ENCODE measurements around the gene EOMES. TPM values are rescaled to one million over a fixed set of nuclear protein-coding genes. Genes with fewer than 3 reads are reported as not detected.
"Not testable (repeated sequence)": the region's sequence is repeated elsewhere in the genome, so short reads cannot be mapped to it uniquely, and the experiment has no call there.

EOMES gene
- 2.0 and 2.8 TPM in 2 replicates for total RNA-seq (2014; rRNA removed; shearing (Covaris generic))
- 2.8 and 3.8 TPM in 2 replicates for polyA plus RNA-seq (2015; cell fraction: cytosol; rRNA removed)
- 1.4 and 1.9 TPM in 2 replicates for polyA plus RNA-seq (2015; cell fraction: nucleus; rRNA removed)

- in situ Hi-C loops (cut with HindIII; ENCODE audit: low pct_unique_long_range_greater_than_20kb, low sequenced_read_pairs), result no loop called here
Observed at GRCh38 chr3:27721717-27722564, at the start of gene EOMES. Gene EOMES, minus strand, starts transcription at chr3:27722323. Its CDS starts 29 bp downstream, at chr3:27722294.

DNA sequence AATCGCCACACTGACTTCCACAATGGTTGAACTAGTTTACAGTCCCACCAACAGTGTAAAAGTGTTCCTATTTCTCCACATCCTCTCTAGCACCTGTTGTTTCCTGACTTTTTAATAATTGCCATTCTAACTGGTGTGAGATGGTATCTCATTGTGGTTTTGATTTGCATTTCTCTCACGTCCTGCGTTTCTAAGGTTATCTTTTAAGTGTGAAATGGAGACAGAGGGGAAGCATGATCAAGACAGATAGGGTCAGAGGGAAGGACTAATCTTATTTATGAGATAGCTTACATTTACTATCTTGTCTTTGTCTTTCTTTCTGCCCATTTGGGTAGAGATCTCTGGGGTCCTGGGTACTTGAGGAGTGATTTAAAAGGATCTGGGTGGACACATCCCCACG, 48.3 kb upstream of the EOMES start:
- in situ Hi-C loops (cut with HindIII; ENCODE audit: low pct_unique_long_range_greater_than_20kb, low sequenced_read_pairs); DNase-seq (ENCODE audit: low read depth, low spot score): not testable (repeated sequence)

More at GRCh38 chr3:27721717-27722564, at the start of gene EOMES:
- DNase-seq (ENCODE audit: low read depth, low spot score), result peak; percentile 70

- DNase-seq (ENCODE audit: low read depth, low spot score), result no peak
- in situ Hi-C loops (cut with HindIII; ENCODE audit: low pct_unique_long_range_greater_than_20kb, low sequenced_read_pairs), result no loop called here
Observed at GRCh38 chr3:27767000-27767399, 44.9 kb upstream of the EOMES start.

DNA sequence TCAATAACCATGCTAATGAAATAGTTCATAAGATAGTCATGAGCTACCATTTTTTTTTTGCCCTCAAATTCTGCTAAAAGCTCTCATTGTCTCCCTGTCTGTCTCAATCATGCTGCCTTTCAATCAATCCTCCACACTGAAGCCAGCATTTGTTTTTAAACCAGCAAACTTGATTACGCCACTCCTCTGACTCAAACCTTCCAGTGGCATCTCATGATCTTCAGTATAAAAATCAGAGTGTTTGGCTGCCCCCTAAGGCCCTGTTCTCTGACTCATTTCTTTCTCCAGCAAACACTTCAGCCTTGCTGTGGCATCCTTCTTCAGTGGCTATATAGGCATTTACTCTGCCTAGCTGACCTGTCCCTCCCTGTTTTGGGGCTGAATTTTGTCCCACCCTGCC, 36.0 kb upstream of the EOMES start:
- DNase-seq (ENCODE audit: low read depth, low spot score), result peak; percentile 99
- in situ Hi-C loops (cut with HindIII; ENCODE audit: low pct_unique_long_range_greater_than_20kb, low sequenced_read_pairs), result no loop called here

DNA sequence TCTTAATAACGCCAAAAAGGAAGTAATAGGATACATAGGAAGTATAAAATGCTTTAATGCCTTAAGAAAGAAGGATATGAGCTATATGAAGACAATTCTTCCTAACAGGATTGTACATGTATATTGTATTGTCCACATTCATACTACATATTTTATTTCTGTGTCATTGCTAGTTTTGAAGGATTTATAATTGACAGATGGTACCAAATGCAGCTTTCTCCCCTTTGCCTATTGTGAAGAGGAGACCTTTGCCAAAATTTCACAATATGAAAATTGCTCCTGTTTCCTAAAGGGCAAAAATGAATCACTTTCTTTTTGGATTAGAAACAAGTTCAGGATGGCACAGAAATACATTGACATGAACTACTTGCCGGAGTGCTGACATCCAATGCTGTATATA, 34.8 kb upstream of the EOMES start:
- in situ Hi-C loops (cut with HindIII; ENCODE audit: low pct_unique_long_range_greater_than_20kb, low sequenced_read_pairs), result no loop called here
- DNase-seq (ENCODE audit: low read depth, low spot score), result no peak

GRCh38 chr3:27752926-27753325, 30.8 kb upstream of the EOMES start:
- DNase-seq (ENCODE audit: low read depth, low spot score), result no peak

GRCh38 chr3:27749643-27750042, 27.5 kb upstream of the EOMES start:
- peak; percentile 11 for DNase-seq (ENCODE audit: low read depth, low spot score)
- in situ Hi-C loops (cut with HindIII; ENCODE audit: low pct_unique_long_range_greater_than_20kb, low sequenced_read_pairs), result no loop called here

More at GRCh38 chr3:27752926-27753325, 30.8 kb upstream of the EOMES start:
- in situ Hi-C loops (cut with HindIII; ENCODE audit: low pct_unique_long_range_greater_than_20kb, low sequenced_read_pairs), result no loop called here

- in situ Hi-C loops (cut with HindIII; ENCODE audit: low pct_unique_long_range_greater_than_20kb, low sequenced_read_pairs), result no loop called here
- DNase-seq (ENCODE audit: low read depth, low spot score), result peak; percentile 23
Observed at GRCh38 chr3:27746838-27747237, 24.7 kb upstream of the EOMES start.

- in situ Hi-C loops (cut with HindIII; ENCODE audit: low pct_unique_long_range_greater_than_20kb, low sequenced_read_pairs), result no loop called here
- DNase-seq (ENCODE audit: low read depth, low spot score), result no peak
Observed at GRCh38 chr3:27740854-27741253, 18.7 kb upstream of the EOMES start.

GRCh38 chr3:27737091-27737490, 15.0 kb upstream of the EOMES start:
- peak; percentile 89 for DNase-seq (ENCODE audit: low read depth, low spot score)
- in situ Hi-C loops (cut with HindIII; ENCODE audit: low pct_unique_long_range_greater_than_20kb, low sequenced_read_pairs), result no loop called here

DNA sequence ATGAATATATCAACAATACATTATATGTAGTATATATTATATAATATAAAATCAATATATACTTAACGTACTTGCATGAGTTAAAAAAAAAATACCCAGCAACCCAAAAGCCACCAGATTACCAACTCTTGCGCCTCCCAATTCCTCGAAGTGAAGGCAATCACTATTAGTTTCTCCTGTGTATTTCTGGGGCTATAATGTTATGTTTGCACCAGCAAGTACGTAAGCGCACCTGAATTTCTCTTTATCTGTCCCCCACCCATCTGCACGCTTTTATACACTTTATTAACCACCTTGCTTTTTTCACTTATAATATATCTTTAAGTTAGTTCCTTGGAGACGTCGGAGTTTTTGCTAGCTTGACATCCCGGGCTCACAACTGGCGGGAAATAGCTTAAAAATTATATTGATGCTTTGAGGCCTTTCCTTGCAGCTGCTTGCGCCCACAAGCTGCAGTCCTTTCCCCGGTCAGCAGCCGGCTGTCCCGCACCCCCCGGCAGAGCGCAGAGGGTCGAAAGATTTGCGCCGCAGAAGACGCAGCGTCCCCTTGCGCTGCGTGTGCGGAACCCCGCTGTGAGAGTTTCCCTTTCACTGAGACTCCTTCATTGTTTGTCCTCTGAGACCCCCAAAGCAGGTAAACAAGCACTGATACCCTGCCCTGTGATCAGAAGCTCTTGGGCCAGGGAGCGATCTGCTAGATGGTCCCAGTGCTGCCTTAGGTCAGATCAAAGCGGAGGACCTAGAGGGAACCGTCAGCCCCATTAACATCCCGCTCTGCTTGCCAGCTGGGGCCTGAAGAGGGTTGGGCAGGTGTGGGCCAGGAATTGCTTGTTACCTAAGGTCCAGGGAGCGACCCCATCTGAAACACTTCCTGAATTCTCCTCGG, 8.9 kb upstream of the EOMES start:
- DNase-seq (ENCODE audit: low read depth, low spot score), result no peak
- in situ Hi-C loops (cut with HindIII; ENCODE audit: low pct_unique_long_range_greater_than_20kb, low sequenced_read_pairs), result no loop called here

DNA sequence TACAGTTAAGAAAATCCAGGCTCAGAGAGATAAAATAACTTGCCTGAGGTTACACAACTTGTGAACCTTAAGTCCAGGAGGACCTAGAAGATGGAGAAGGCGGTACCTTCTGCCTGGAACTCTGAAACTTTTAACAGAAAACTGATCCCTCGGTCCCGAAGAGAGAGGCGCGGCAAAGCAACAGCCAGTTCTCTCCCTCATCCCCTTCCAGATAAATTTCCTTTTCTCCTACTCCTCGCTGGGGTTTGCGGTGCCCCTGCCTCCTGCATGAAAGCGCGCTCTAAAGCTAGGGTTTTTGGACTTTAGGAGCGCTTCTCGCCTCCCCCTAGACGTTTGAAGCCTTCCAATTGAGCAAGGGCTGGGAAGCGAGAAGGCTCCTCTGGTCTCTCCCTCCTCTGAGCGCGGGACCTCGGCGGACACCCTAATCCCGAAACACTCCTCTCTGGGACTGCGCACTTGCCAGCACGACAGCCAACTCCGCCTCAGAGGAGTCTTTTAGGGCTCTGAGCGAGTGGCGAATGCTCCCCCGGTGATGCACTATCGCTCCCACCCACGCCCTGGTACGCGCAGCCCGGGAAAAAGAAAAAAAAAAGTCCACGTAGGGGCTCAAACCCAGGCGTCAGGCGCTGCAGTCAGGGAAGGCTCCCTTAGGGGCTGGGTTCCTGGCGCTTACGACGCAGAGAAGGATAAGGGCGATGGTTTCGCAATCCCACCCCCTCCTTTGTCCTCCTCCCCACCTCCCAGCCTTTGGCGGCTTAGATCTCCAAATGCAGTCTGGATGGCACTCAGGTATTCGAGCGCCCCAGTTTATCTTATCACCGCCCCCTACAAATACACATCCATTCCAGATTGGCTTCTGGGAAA, 7.9 kb upstream of the EOMES start:
- in situ Hi-C loops (cut with HindIII; ENCODE audit: low pct_unique_long_range_greater_than_20kb, low sequenced_read_pairs), result no loop called here
- DNase-seq (ENCODE audit: low read depth, low spot score), result no peak

DNA sequence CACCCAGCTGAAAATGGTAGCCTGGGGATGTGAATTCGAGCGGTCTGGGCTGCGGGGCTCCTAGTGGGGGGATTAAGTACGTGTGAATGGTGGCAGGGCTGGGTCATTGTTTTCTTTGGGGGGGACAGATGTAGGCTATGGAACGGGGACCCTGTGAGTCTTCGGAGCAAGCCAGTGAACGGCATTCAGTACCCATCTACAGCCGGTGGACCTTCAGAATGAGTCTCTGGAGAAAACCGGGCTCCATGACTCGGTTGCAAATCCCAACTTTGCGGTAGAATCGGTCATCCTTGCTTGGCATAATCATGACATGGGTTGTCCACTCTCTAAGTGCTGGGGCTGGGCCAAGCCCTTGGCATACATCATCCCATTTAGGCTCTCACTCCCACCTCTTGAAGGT, 7.2 kb upstream of the EOMES start:
- no peak for DNase-seq (ENCODE audit: low read depth, low spot score)
- in situ Hi-C loops (cut with HindIII; ENCODE audit: low pct_unique_long_range_greater_than_20kb, low sequenced_read_pairs), result no loop called here

DNA sequence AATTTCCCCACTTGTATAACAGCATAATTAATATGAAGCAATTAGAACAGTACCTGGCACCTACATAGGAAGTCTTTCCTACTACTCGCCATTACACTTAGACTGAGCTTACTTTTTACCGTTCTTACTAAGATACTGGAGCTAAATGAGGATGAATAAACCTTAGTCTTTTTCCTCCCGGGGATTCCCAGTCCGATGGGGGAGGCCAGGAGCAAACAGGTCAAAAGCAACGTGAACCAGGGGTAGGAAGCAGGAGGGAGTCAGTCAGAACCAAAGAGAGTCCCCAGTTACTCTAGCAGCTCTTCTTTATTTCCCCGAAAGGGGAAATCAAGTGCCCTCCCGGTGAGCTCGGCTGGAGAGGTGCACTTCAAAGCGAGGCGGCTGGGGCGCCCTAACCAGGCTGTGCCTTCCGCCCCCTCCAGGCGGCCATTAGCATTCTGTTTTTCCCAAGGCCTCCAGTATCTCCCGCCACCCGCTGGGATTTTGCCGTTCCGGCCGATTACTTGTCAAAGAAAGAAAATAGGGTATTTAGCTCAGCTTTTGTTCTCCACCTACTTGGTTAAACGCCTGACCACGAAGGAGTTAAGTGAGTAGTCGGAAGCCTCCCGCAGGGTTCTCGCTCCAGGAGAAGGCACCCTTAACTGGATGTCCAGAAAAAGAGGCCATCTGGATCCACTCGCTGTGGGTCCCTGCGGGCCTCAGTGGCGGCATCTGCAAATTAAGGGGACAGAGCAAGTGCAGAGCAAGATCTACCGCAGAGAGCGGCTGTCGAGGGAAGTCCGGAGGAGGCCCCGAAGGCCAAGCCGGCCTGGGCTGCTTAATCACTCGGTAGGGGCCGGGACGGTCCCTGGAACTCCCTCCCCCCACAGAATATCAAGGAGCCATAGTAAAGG, 6.3 kb upstream of the EOMES start:
- in situ Hi-C loops (cut with HindIII; ENCODE audit: low pct_unique_long_range_greater_than_20kb, low sequenced_read_pairs), result no loop called here
- DNase-seq (ENCODE audit: low read depth, low spot score), result no peak

DNA sequence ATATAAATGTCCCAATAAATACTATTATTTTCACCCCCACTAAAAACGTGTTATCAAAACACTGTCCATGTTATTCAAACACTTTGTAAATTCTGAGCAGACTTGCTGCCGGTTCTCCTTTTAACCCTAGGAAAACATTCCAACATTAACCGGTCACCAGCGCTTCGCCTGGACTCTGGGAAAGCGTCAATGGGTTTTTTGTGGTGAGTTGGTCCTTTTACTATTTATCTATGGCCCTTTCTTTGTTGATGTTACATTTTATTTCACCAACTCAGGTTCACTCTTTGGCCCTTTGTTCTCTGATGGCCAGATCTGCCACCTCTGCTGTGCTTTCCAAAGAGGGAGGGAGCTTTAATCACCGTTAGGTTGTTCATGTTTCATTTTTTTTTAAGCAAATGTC, 4.1 kb upstream of the EOMES start:
- in situ Hi-C loops (cut with HindIII; ENCODE audit: low pct_unique_long_range_greater_than_20kb, low sequenced_read_pairs), result no loop called here
- DNase-seq (ENCODE audit: low read depth, low spot score), result peak; percentile 14

- in situ Hi-C loops (cut with HindIII; ENCODE audit: low pct_unique_long_range_greater_than_20kb, low sequenced_read_pairs), result no loop called here
- DNase-seq (ENCODE audit: low read depth, low spot score), result no peak
Observed at GRCh38 chr3:27724459-27725197, 2.5 kb upstream of the EOMES start.
